GM15510 (cell line): ENCODE data around the gene TMED6.

Source experiments
- POLR2A ChIP-seq: IDR thresholded peaks from 3 replicates; pipeline ENCODE4 v1.6.1; 2011; ENCODE audit warnings: borderline replicate concordance; ENCODE audit not compliant: insufficient read length; ENCODE audit errors: extremely low read depth

TMED6 gene

DNA sequence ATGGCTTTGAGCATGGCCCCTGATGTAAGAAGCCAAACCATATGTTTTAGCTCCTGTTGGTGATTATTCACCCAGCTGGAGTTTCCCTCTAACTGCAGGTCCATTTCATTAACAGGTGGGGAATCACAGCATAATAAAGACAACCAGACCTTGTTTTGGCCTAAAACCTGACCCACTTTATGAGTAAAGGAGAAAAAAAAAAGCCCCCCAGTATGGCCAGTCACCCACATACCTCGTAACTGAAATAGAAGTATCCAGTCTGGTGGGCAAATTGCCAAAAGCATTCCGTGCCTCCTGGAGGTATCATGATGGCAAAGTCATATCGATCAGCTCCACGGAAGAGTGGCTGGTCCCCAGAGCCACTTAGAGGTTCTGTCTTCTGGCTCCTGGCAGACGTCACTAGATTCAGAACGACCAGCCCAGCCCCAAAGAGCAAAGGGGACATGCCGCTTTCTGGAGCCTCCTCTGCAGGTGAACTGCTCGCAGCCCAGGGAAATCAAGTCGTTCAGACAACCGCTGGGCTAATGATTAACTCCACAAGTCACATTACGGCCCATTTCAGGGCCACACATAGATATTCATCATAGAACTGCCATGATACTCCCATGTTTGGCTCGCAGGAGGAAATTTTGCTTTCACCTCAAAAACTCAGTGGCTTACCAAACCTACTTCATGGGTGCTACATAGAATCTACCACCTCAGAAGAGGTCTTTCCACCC is at the start of gene TMED6:
TSS of gene TMED6 (minus strand) at position 478 of the 719 bp plus-strand sequence. CDS start at position 445, 33 bp downstream.
- TF ChIP-seq POLR2A = no peak

DNA sequence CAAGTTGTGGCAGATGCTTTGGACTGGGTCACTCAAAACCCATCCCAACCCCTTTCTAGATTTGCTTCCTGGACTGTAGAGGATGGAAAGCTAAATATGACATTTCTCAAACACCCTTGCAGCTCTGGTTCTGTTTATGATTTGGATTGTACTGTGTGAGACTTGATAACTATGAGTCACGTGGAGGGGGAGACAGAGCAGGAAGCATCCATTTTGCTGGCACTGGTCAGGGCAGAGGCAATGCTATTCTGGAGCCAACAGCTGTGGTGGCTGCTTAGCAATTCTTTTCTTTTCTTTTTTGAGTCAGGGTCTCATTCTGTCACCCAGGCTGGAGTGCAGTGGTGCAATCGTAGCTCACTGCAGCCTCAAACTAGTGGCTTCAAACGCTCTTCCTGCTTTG is 47.8 kb upstream of the TMED6 start:
- no peak for TF ChIP-seq POLR2A

DNA sequence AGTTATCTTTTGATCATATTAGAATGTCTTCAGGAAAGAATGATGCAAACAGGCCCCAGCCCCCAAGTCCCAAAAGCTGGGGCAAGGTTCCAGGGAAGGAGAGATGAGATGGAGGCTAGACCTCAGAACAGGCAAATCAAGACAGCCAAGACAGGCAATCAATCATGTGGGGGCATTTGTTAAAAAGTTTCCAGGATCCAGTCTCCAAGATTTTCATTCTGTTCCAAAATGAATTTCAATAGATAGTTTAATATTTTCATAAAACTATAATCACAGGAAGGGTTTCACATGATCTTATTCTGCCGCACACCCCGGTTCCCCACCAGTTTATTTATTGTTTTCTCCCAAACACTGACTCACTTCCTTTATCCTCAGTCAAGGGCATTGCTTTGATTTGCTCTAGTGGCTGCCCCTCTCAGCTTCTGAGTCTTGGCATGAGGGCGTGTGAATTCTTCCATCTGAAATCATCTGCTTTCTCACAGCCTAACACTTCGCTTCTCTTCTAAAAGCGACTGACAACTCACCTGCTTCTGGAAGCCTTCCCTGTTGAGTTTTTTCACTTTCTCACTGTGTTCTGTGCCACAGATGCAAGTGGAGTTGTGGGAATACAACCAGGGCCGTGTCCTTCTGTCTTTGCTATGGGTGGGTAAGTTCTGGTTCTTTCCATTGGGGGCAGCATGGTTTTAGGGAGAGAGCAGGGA is 46.4 kb upstream of the TMED6 start:
- TF ChIP-seq POLR2A = no peak

DNA sequence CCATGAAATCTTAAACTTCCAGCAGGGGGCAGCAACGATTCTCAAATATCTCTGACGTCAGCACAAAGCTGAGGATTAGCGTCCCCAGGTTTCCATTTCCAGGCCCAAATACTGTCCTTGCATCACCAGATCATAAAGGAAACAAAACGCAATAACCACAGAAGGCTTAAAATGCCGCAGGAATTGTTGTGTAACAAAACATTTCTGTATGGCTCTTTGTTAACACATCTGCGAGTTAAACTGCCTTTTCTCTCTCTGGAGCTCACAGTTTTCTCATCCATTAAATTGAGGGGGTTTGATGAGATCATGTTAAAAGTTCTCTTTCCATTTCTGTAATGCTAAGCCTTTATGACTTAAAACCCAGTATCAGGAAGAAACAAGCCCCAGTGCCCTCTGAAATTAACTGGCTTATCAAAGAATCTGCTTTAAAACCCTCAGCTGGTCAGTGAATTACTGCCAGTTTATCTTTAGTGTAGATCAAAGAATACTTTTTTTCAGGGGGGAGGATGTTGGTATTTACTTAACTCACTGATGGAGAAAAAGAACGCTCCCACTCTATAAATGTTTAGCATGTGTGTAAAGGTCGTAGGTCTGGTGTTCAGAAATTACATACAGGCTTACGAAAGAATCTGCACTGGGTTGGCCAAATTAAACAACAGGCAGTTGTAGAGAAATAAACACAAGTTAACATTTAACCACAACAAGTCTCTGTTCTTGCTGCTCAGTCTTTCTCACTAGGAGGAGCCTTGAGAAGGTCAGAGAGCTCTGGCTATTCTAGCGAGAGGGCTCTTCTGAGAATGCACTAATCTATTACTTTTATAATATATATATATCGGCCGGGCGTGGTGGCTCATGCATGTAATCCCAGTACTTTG is 44.8 kb upstream of the TMED6 start:
- TF ChIP-seq POLR2A = no peak

DNA sequence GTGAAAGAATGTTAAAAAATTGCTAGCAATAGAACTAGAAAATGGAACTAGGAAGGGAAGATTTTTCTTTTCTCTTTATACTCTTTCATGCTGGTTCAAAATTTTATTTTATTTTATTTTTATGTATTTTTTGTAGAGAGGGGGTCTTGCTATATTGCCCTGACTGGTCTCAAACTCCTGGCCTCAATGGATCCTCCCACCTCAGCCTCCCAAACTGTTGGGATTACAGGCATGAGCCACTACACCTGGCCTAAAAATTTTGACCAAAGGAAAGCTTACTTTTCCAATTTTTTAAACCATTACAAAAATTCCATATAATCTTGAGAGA is 44.2 kb upstream of the TMED6 start:
- no peak for TF ChIP-seq POLR2A

DNA sequence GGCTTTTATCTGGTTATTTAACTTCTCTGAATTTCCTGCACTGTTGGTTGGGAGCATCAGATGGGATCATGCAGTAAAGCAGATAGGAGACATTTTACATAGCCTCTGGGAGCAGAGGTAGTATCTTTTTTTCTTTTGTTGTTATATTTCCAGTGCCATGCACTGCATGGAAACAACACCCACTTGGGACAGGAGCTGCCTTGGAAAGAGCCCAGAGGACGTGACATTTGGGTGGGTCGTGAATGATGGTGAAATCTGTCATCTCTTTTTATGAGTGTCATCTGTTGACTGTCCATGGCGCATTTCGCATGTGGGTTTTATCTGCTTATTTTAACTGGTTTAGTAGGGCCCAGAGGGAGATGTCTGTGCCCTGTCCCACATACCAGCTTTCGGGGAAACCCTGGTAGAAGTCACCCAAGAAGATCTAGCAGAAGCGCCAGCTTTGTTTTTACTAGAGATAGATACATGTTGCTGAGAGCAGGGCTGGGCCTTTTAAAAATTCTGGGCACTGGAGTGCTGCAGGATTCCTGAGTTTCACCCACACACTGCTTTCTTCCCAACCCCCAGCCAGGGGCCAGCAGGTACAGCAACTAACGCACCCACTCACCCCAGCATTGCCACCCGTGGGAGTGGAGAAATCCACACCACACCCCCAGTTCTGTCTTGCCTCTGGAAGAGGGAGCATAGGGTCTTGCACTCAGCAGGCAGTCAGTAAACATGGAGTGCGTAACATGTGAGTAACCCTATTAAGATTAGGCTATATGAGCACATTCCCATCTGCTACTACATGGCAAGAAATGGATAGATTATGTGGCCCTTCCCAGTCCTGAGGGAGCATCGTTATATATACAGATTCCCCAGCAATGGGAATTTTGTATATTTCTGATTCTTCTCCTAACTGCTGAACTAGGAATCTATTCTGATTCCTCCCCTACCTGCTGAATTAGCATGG is 42.6 kb upstream of the TMED6 start:
- TF ChIP-seq POLR2A = no peak

DNA sequence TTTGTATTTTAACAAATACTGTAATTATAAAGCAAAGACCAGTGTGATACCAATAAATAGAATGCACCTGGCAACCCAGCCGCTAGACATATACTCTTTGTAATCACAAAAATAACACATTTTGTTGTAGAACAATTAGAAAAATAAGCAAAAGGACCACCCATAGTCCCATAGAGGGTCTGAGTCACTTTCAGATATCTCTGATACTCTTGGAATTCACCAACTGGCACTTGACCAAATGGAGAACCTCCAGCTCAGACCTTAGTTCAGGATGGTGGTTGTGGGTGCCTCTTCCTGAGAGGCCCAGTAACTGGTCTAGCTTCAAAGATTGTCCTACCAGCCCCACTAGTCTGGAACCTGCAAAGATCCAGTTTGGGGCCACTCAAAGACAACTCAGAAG is 35.0 kb upstream of the TMED6 start:
- TF ChIP-seq POLR2A = no peak

DNA sequence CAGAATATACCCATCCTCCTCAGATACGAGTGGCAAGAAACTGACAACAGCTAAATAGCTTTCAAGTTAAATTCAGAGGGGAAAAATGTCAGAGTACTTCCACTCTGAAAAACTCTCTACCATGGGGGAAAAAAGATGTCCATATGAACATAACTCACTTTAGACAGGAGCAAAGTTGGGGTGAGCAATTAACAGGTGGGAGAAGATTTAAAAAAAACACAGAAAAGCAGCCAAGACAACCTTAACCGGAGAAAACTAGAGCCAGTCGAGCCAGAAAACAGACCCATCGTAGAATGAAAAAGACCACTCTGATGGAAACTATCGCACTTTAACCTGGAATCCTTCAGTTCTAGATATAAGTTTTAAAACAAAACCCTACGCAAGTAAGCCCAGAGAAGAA is 33.4 kb upstream of the TMED6 start:
- TF ChIP-seq POLR2A = no peak

DNA sequence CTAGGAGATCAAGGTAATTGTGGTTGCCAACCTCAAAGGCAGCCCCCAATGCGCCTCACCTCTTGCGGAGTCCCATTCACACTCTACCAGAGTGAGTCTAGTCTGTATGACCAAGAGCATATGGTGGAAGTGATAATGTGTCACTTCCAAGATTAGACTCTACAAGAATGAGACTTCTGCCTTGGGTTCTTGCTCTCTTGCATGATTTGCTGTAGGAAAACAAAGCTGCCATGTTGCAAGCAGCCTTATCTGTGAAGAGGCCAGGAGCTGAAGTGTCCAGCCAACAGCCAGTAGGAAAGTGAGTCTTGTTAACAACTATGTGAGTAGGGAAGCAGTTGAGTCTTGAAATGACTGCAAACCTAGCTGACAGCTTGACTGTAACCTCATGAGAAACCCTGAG is 30.8 kb upstream of the TMED6 start:
- no peak for TF ChIP-seq POLR2A

DNA sequence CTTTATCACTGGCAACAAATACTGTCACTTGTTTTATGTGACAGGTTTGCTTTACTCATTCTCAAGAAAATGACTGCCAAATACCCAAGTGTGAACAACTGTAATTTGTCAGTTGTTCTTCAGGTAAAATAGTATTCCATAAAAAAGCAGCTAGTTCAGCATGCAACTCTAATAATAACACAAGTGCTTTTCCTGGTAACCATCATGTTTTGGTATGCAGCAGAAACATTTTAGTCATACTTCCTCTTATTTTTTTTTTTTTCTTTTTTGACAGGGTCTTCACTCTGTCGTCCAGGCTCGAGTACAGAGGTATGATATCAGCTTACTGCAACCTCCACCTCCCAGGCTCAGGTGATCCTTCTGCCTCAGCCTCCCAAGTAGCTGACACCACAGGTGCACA is 29.6 kb upstream of the TMED6 start:
- TF ChIP-seq POLR2A = no peak

DNA sequence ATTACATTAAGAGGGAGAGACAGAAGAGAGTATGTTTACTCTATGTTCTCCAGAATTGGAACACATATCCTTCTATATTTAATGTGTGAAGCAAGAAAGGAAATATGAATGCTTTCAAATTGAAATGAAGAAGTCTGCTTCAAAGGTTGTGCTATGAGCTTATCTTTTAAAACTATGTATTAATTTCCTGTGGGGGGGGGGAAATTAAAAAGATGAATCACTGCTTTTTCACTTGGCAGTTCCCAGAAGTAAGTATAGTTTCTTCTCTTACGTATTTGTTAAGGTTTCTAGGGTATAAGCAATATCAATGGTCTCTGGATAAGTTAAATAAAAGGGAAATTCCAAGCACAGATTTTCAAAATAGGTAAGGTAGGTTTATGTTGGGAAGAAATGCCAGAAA is 27.2 kb upstream of the TMED6 start:
- TF ChIP-seq POLR2A = no peak

DNA sequence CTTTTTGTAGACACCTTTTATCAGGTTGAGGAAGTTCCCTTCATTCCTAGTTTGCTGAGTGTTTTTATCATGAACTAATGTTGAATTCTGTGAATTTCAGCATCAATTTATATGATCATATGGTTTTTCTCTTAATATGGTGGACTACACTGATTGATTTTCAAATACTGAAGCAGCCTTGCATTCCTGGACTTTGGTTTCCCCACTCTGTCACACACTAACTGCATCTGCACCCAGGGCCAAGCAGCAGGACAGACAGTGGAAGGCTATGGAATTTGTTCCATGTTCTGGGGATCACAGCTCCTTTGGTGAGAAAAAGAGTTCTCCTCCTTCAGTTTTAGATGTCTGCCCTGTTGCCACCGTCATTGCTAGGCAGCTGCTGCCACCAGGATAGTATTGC is 26.4 kb upstream of the TMED6 start:
- no peak for TF ChIP-seq POLR2A

DNA sequence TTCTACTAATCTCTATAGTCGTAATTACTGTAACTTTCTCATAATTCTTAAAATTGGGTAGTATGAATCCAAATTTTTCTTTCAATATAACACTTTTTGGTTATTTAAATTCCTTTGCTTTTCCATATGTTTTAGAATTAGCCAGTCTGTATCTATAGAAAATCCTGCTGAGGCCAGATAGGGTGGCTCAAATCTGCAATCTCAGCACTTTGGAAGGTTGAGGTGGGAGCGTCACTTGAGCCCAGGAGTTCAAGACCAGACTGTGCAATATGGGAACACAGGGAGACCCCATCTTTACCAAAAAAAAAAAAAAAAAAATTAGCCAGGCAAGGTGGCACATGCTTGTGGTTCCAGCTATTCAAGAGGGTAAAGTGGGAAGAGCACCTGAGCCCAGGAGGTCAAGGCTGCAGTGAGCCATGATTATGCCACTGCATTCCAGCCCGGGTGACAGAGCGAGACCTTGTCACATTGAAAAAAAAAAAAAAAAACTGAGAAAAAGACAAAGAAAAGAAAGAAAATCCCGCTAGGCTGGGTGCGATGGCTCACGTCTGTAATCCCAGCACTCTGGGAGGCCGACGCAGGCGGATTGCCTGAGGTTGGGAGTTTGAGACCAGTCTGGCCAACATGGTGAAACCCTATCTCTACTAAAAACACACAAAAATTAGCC is 24.9 kb upstream of the TMED6 start:
- TF ChIP-seq POLR2A = no peak

DNA sequence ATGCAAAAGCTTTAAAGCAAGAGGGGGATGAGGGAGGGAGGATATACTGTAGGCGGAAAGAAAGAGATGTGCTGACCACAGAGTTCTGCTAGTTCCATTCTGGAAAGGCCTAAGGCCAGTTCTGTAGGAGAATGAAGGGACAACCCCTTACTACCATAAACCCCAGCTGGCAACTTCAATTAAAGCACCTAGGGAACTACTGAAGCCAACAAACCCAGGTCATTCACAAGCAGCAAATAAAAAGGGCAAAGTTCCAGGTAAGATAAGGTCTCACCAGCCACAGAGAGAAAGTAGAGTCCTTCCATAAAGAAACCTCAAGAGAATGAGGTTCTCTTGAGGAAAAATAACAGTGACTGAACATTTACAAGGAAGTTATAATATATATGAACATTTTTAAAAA is 21.4 kb upstream of the TMED6 start:
- no peak for TF ChIP-seq POLR2A
